Pons (tissue), 1 donor: ENCODE measurements around the gene LRIG2.
"Not testable (repeated sequence)": the region's sequence is repeated elsewhere in the genome, so short reads cannot be mapped to it uniquely, and the experiment has no call there.

Experiments used
- DNase-seq: peaks from one replicate; pipeline ENCODE4 v3.0.0-alpha.2; 2016; ENCODE audit warnings: low spot score

Gene LRIG2

DNA sequence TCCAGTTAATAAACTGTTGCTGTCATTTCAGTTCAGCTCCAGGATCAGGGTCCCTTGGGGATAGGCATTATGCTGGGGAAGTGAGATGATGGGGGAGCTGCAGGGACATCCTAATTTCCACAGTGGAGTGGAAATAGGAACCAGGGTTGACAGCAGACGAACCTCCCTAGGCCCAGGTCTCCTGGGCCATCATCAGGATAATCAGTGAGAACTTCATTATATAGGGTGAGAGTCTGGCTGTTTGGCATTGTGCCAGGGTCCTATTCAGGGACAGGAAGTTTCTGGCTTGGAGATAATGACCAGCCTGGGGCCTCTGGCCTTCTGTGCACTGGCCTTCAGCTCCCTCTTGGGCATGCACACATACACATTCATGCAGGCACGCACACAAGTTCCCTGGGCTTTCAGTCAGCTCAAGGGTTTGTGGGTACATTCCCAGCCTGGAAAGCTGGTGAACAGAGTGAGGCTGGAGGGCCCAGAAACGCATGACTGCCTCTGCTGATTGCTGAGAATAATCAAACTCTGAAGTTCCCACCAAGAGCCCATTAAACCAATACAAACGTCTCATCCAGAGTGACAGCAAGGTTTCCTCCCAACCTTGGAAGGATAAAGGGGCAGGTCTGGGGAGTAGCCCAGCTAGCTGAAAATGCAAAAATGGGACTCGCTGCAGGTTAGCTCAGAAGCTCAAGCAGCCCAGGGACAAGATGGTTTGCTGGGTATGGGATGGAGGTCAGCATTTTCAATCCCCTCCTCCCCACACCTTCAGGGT lies 13.9 kb upstream of the LRIG2 start:
- no peak for DNase-seq

GRCh38 chr1:113063456-113063855 lies 9.5 kb upstream of the LRIG2 start:
- not testable (repeated sequence) for DNase-seq

DNA sequence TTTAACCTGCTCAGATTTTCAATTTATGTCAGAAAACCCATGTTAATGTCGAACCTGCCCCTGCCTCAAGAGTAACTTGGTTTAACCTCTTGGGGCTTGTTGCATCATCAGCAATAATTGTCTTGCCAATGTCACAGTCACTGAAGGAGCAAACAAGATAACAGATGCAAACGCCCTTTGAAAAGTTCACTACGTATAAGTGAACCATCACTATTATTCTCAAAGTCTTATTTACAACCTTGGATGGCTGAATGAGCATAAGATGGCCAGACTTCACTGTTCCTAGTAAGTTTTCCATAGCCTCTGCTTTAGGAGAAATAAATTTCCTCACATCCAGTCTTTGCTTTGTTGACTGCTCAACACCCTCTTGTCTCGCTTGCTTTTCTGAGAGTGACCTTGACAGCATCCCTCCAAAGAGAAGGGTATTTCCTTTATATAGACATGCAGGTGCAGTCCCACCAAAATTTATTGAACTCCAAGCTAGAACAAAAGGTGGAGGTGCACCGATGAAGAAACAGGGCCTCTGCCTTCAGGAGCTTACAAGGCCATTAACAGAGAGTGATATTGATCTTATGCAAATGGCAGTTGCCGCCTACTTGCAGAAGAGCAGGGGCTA lies 749 bp upstream of the LRIG2 start:
- no peak for DNase-seq

GRCh38 chr1:113073479-113073950 lies 517 bp downstream of the LRIG2 start:
- DNase-seq = peak; percentile 53

DNA sequence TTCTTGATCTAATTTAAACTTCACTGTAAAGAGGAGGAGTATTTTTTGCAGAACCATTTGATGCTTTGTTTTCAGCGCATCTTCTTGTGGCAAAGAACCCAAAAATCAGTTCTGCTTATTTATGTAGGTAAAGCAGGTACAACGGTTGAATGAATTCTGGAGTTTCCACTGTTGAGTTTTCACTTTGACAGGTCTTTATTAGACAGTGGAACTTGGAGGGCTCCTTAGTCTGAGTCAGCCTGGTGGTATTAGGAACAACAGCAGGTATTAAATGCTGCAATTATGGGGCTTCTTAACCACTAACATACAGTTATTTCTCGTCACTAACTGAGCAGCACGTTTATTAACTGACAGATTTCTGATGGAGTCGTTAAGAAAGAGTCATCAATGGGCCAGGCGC lies 1.2 kb downstream of the LRIG2 start:
- no peak for DNase-seq

GRCh38 chr1:113077978-113078377 lies 5.0 kb downstream of the LRIG2 start:
- DNase-seq = not testable (repeated sequence)

GRCh38 chr1:113086541-113086940 lies 13.5 kb downstream of the LRIG2 start:
- no peak for DNase-seq

DNA sequence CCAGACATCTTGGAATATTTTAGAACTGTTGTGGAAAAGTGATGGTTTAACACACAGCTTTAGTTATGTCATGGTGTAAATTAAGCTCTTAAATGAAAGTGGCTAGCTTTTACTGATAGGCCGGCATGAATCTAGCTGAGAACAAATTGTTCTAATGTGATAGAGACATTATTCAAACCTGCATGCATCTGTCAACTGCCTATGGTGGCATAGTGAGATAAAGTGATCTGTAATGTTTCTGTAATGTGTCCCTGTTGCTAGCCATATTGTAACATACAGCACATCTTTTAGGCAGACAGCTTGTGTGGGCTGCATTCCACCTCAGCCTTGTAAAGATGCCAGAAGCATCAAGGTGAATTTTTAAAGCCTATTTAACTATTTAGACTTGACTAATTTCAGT lies 16.0 kb downstream of the LRIG2 start:
- no peak for DNase-seq

DNA sequence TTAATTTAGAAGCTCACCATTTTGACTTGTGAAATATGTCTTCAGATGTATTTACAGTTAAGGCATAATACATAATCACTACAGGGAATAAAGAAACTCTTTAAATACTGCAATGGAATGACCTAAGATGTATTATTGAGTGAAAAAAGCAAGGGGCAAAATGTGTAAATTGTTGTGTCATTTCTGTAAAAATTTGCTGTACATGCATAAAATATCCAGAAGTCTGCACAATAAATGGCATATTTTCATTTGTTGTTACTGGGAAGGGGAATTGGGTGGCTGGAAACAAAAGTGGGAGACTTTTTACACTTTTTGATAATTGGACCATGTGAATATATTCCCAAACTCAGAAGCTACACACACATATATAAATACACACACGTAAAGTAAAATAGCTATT lies 17.1 kb downstream of the LRIG2 start:
- no peak for DNase-seq

DNA sequence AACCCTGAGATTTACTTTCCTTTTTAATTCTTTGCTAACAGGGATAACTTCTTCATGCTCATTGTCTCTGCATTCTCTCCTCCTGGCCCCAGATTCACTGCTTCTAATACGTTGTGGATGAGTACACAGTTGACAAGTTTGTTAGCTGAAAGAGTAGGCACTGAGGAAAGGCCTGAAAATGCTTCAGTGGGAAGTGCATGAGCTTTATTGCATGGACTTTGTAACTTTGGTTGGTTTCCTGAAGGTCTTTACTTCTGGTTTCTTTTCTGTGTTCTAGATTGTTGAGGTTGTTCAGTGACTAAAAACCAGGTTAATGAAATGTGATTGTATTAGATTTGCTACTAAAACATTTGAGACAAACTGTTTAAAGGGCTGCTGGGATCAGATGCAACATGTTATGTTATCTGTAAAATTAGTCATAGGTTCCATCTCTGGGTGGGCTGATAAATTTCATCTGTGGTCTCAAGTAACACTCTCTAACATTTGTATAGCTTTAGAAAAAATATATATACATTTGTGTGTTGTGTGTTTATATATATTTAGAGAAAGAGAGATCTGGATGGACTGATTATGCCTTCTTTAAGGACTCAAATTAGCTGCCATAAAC lies 19.1 kb downstream of the LRIG2 start:
- no peak for DNase-seq

GRCh38 chr1:113094506-113094905 lies 21.5 kb downstream of the LRIG2 start:
- no peak for DNase-seq

GRCh38 chr1:113095790-113096455 lies 22.9 kb downstream of the LRIG2 start:
- peak; percentile 92 for DNase-seq

- DNase-seq = peak; percentile 60
Measured at GRCh38 chr1:113096493-113096892, 23.5 kb downstream of the LRIG2 start.

- DNase-seq = no peak
Measured at GRCh38 chr1:113101588-113101987, 28.6 kb downstream of the LRIG2 start.

DNA sequence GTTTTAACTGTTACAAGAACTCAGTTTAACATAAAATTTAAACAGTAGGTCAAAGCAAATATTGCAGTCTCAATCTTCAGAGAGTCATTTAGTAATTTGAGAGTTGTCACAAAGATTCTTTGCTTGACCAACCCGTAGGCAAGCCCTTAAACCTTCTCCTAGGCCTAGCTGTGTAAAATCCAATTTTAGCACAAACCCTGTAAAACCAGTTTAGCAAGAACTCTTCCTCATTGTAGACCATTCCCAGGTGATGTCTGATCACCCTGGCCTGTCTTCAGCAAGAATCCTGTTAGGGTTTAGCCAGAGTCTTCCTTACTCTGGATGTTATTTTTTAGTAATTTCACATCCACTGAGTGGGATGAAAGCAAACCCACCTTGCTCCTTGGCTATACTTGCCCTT lies 30.1 kb downstream of the LRIG2 start:
- no peak for DNase-seq

DNA sequence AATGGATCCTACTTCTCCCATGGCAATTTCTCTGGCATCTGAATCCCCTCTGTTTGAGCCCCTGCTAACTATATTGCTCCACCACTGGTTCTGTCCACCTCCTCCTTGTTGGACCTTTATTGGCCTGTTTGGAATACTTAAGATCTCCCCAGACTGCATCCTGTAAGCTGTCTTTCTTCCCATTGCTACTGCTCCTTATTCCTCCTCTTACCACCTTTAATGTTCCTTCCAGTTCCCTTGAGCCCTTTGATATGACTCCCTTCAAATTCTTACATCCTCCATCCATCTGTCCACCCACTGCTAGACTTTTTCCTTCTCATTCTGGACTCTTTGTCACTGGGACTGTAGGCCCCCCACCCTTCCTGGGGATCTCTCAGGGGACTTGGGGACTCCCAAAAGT lies 31.0 kb downstream of the LRIG2 start:
- no peak for DNase-seq

DNA sequence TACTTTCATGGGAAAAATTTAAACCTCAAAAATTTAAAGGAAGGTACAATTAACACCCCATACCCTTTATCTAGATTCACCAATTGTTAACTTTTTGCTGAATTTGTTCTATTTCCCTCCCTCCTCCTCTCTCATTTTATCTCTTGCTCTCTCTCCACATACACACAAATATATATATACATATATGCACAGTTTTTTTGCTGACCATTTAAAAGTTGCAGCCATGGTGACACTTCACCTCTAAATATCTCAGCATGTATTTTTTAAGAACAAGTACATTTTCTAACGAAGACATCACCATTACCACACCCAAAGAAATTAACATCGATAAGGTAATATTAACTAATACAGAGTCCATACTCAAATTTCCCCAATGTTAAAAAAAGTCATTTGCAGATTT lies 33.9 kb downstream of the LRIG2 start:
- DNase-seq = no peak

- peak; percentile 63 for DNase-seq
Measured at GRCh38 chr1:113109908-113110554, 37.0 kb downstream of the LRIG2 start.

- no peak for DNase-seq
Measured at GRCh38 chr1:113118266-113118665, 45.3 kb downstream of the LRIG2 start.

DNA sequence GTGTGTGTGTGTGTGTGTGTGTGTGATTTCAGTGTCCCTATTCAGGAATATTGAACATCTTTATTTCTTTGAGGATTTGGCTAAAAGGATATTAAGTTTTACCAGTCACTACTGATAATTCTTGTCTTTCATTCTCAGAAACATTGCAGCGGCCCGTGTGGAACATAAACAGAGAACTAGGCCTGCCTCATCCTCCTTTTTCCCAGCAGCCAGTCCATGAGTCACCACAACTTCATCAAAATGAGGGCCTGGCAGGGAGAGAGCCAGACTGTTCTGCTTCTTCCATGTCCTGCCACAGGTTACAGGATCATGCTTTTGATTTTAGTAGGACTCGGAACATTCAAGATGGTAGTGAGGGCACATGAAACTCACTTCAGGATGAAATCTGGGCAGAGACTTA lies 50.7 kb downstream of the LRIG2 start:
- DNase-seq = no peak

GRCh38 chr1:113124366-113124765 lies 51.4 kb downstream of the LRIG2 start:
- no peak for DNase-seq

GRCh38 chr1:113125517-113125916 lies 52.5 kb downstream of the LRIG2 start:
- no peak for DNase-seq
